Loucy (cell line): Measurements from ENCODE around the gene DMC1.

ENCODE experiments used
- H2AFZ ChIP-seq: fragments of 200-600 bp; sonication (generic); 2 replicates; pipeline ENCODE4 v1.6.0; 2016; ENCODE audit warnings: antibody characterized with exemption, mild to moderate bottlenecking, low read length, moderate library complexity
- H3F3A ChIP-seq: fragments of 200-600 bp; 2 replicates; pipeline ENCODE4 v1.6.0; 2016; ENCODE audit warnings: antibody characterized with exemption, low read depth, mild to moderate bottlenecking
- H3K27me3 ChIP-seq: fragments of 200-600 bp; sonication (generic); 2 replicates; pipeline ENCODE4 v1.6.1; 2014; ENCODE audit warnings: low read length, mild to moderate bottlenecking; ENCODE audit not compliant: insufficient read depth, poor library complexity, severe bottlenecking
- H3K36me3 ChIP-seq: fragments of 200-600 bp; sonication (generic); 2 replicates; pipeline ENCODE4 v1.6.1; 2016; ENCODE audit warnings: low read length; ENCODE audit not compliant: insufficient read depth
- H3K4me1 ChIP-seq: fragments of 200-600 bp; sonication (generic); 2 replicates; pipeline ENCODE4 v1.5.1; 2014; ENCODE audit warnings: low read length, mild to moderate bottlenecking; ENCODE audit not compliant: insufficient read depth, poor library complexity, severe bottlenecking
- H3K4me2 ChIP-seq: fragments of 200-600 bp; sonication (generic); 2 replicates; pipeline ENCODE4 v1.6.0; 2014; ENCODE audit warnings: antibody characterized with exemption, low read length, low read depth, mild to moderate bottlenecking; ENCODE audit not compliant: poor library complexity, severe bottlenecking
- H3K4me3 ChIP-seq: fragments of 200-600 bp; sonication (generic); 2 replicates; pipeline ENCODE4 v1.5.1; 2014; ENCODE audit warnings: low read length, mild to moderate bottlenecking, mixed read lengths; ENCODE audit not compliant: poor library complexity, severe bottlenecking
- H3K79me2 ChIP-seq: fragments of 200-600 bp; sonication (generic); 2 replicates; pipeline ENCODE4 v1.6.1; 2014; ENCODE audit warnings: low read length; ENCODE audit not compliant: insufficient read depth
- H3K9ac ChIP-seq: fragments of 200-600 bp; sonication (generic); 2 replicates; pipeline ENCODE4 v1.6.0; 2014; ENCODE audit warnings: mild to moderate bottlenecking, low read depth, low read length, moderate library complexity; ENCODE audit not compliant: poor library complexity, severe bottlenecking
- H3K9me2 ChIP-seq: fragments of 200-600 bp; sonication (generic); replicated peaks from 2 replicates; pipeline ENCODE4 v1.6.1; 2016; ENCODE audit warnings: low read depth, low read length, mixed read lengths
- H3K9me3 ChIP-seq: fragments of 200-600 bp; sonication (generic); 2 replicates; pipeline ENCODE4 v1.6.1; 2014; ENCODE audit warnings: mild to moderate bottlenecking, antibody characterized with exemption, low read length, low read depth; ENCODE audit not compliant: insufficient read depth
- H4K20me1 ChIP-seq: fragments of 200-600 bp; sonication (generic); 2 replicates; pipeline ENCODE4 v1.6.0; 2014; ENCODE audit warnings: antibody characterized with exemption, low read length, mild to moderate bottlenecking; ENCODE audit not compliant: insufficient read depth, poor library complexity, severe bottlenecking
- CTCF ChIP-seq: fragments of 200-600 bp; sonication (generic); conservative IDR thresholded peaks from 2 replicates; pipeline ENCODE4 v1.5.1; 2014; ENCODE audit warnings: mild to moderate bottlenecking, antibody characterized with exemption, low read length
- EZH2phosphoT487 ChIP-seq: fragments of 200-600 bp; IDR thresholded peaks from 2 replicates; pipeline ENCODE4 v1.6.1; 2018; ENCODE audit warnings: antibody characterized with exemption, mild to moderate bottlenecking, moderate library complexity, borderline replicate concordance

Gene DMC1

GRCh38 chr22:38531251-38531938, 38.6 kb downstream of the DMC1 start:
- Histone ChIP-seq H3K27me3 (no peaks in the 10 kb centered on the region), H3K36me3 (no peaks in the 10 kb centered on the region), H3K4me2 (peak overlapping the region; percentile 20), H3K79me2 (no peaks in the 10 kb centered on the region), H3K4me1 (peaks cover 7% of the 10 kb centered on the region), H2AFZ (peak overlapping the region; percentile 86), H3F3A (no peaks in the 10 kb centered on the region), H3K9ac (peak overlapping the region; percentile 15), H4K20me1 (no peaks in the 10 kb centered on the region), H3K4me3 (peak overlapping the region; percentile 11), H3K9me2 (no peaks in the 10 kb centered on the region), H3K9me3 (no peaks in the 10 kb centered on the region)
- no peak for TF ChIP-seq EZH2phosphoT487
- no peak for TF ChIP-seq CTCF

GRCh38 chr22:38524429-38524828, 45.6 kb downstream of the DMC1 start:
- Histone ChIP-seq H3K4me1 (no peaks in the 10 kb centered on the region), H2AFZ (no peak overlapping the region), H3F3A (no peaks in the 10 kb centered on the region), H3K9me2 (no peaks in the 10 kb centered on the region), H3K79me2 (no peaks in the 10 kb centered on the region), H3K4me2 (no peak overlapping the region), H3K9me3 (no peaks in the 10 kb centered on the region), H3K9ac (no peak overlapping the region), H4K20me1 (no peaks in the 10 kb centered on the region), H3K36me3 (no peaks in the 10 kb centered on the region), H3K4me3 (no peak overlapping the region), H3K27me3 (no peaks in the 10 kb centered on the region)
- no peak for TF ChIP-seq CTCF
- no peak for TF ChIP-seq EZH2phosphoT487

- H3K4me2 ChIP-seq, result no peak overlapping the region
- no peak overlapping the region for H3K9ac ChIP-seq
- H3K9me3 ChIP-seq, result no peaks in the 10 kb centered on the region
- no peak overlapping the region for H2AFZ ChIP-seq
- no peaks in the 10 kb centered on the region for H3K27me3 ChIP-seq
- no peaks in the 10 kb centered on the region for H3K9me2 ChIP-seq
- TF ChIP-seq CTCF, result no peak
- TF ChIP-seq EZH2phosphoT487, result no peak
- no peaks in the 10 kb centered on the region for H3K79me2 ChIP-seq
- no peaks in the 10 kb centered on the region for H3K36me3 ChIP-seq
- H3F3A ChIP-seq, result no peaks in the 10 kb centered on the region
- H3K4me1 ChIP-seq, result no peaks in the 10 kb centered on the region
- no peak overlapping the region for H3K4me3 ChIP-seq
- no peaks in the 10 kb centered on the region for H4K20me1 ChIP-seq
Measured at GRCh38 chr22:38523479-38523878, 46.5 kb downstream of the DMC1 start.
